Memory B cell (primary cell): Measurements from ENCODE around the gene CDKN2B-AS1.
"Not testable (repeated sequence)": the region's sequence is repeated elsewhere in the genome, so short reads cannot be mapped to it uniquely, and the experiment has no call there.

Source experiments
- ATAC-seq: fragments of 150-1000 bp; cut with Tn5 transposase; 2 replicates; pipeline ENCODE4 v1.10.0; 2021; ENCODE audit warnings: low read depth, mild to moderate bottlenecking, moderate library complexity
- DNase-seq, 2 donors: peaks; one replicate each; pipeline ENCODE4 v3.0.0; 2022; ENCODE audit warnings: low spot score in 2 of 2
- H3K27ac Mint-ChIP-seq: one replicate; pipeline ENCODE4 v1.8.0; 2022; ENCODE audit warnings: mild to moderate bottlenecking, moderate library complexity, mixed read lengths
- H3K27me3 Mint-ChIP-seq: one replicate; pipeline ENCODE4 v1.8.0; 2022; ENCODE audit warnings: mixed read lengths
- H3K36me3 Mint-ChIP-seq: one replicate; pipeline ENCODE4 v1.8.0; 2022; ENCODE audit warnings: mild to moderate bottlenecking, mixed read lengths
- H3K4me1 Mint-ChIP-seq: one replicate; pipeline ENCODE4 v1.8.0; 2022; ENCODE audit warnings: mixed read lengths
- H3K4me3 Mint-ChIP-seq: one replicate; pipeline ENCODE4 v1.8.0; 2022; ENCODE audit warnings: mild to moderate bottlenecking, moderate library complexity, mixed read lengths
- H3K9me3 Mint-ChIP-seq: one replicate; pipeline ENCODE4 v1.8.0; 2022; ENCODE audit warnings: mixed read lengths

CDKN2B-AS1 gene

GRCh38 chr9:21994556-21995005 is at the start of gene CDKN2B-AS1:
Gene CDKN2B-AS1, plus strand, starts transcription at chr9:21994791.
- no peaks in the 10 kb centered on the region for H3K9me3 Mint-ChIP-seq
- peaks cover 2% of the 10 kb centered on the region for H3K27me3 Mint-ChIP-seq
- peaks cover 16% of the 10 kb centered on the region for H3K4me1 Mint-ChIP-seq
- H3K27ac Mint-ChIP-seq: peak within 1 kb of the TSS; percentile 95
- DNase-seq: peak; percentile 45 to 53
- peak; percentile 24 for ATAC-seq
- H3K36me3 Mint-ChIP-seq: peaks cover 2% of the 10 kb centered on the region
- peak within 1 kb of the TSS; percentile 96 for H3K4me3 Mint-ChIP-seq

GRCh38 chr9:21945606-21946005 is 49.0 kb upstream of the CDKN2B-AS1 start:
- DNase-seq (no peak), ATAC-seq (no peak)
- no peaks in the 10 kb centered on the region for H3K4me1 Mint-ChIP-seq
- H3K27me3 Mint-ChIP-seq: peaks cover 16% of the 10 kb centered on the region
- H3K27ac Mint-ChIP-seq: no peak overlapping the region
- no peak overlapping the region for H3K4me3 Mint-ChIP-seq
- H3K9me3 Mint-ChIP-seq: peaks cover 1% of the 10 kb centered on the region
- peaks cover 1% of the 10 kb centered on the region for H3K36me3 Mint-ChIP-seq

- H3K27ac Mint-ChIP-seq: no peak overlapping the region
- ATAC-seq: no peak
- H3K4me3 Mint-ChIP-seq: no peak overlapping the region
- no peaks in the 10 kb centered on the region for H3K36me3 Mint-ChIP-seq
- H3K4me1 Mint-ChIP-seq: no peaks in the 10 kb centered on the region
- peaks cover 25% of the 10 kb centered on the region for H3K27me3 Mint-ChIP-seq
- DNase-seq: no peak
- peaks cover 3% of the 10 kb centered on the region for H3K9me3 Mint-ChIP-seq
Measured at GRCh38 chr9:21958833-21959232, 35.8 kb upstream of the CDKN2B-AS1 start.

- not testable (repeated sequence) for H3K27ac Mint-ChIP-seq, H3K9me3 Mint-ChIP-seq, H3K36me3 Mint-ChIP-seq, DNase-seq, H3K4me3 Mint-ChIP-seq, ATAC-seq, H3K4me1 Mint-ChIP-seq
- H3K27me3 Mint-ChIP-seq: peaks cover 26% of the 10 kb centered on the region
Measured at GRCh38 chr9:21959268-21959667, 35.3 kb upstream of the CDKN2B-AS1 start.

- peaks cover 36% of the 10 kb centered on the region for H3K27me3 Mint-ChIP-seq
- no peak for ATAC-seq
Measured at GRCh38 chr9:21961569-21961968, 33.0 kb upstream of the CDKN2B-AS1 start.

GRCh38 chr9:21964925-21965385 is 29.6 kb upstream of the CDKN2B-AS1 start:
- DNase-seq (peak in 1 of 2 donors; percentile 48), ATAC-seq (peak; percentile 79)
- Mint-ChIP-seq H3K27me3 (peaks cover 47% of the 10 kb centered on the region), H3K36me3 (peaks cover 7% of the 10 kb centered on the region), H3K27ac (peak overlapping the region; percentile 53), H3K4me3 (peak overlapping the region; percentile 75), H3K9me3 (peaks cover 6% of the 10 kb centered on the region), H3K4me1 (peaks cover 11% of the 10 kb centered on the region)

More at GRCh38 chr9:21961569-21961968, 33.0 kb upstream of the CDKN2B-AS1 start:
- H3K9me3 Mint-ChIP-seq: peaks cover 3% of the 10 kb centered on the region
- no peak for DNase-seq
- H3K27ac Mint-ChIP-seq: no peak overlapping the region
- no peak overlapping the region for H3K4me3 Mint-ChIP-seq
- peaks cover 5% of the 10 kb centered on the region for H3K4me1 Mint-ChIP-seq
- no peaks in the 10 kb centered on the region for H3K36me3 Mint-ChIP-seq

- H3K4me3 Mint-ChIP-seq: peak overlapping the region; percentile 75
- H3K4me1 Mint-ChIP-seq: peaks cover 13% of the 10 kb centered on the region
- ATAC-seq: peak; percentile 62
- peak overlapping the region; percentile 53 for H3K27ac Mint-ChIP-seq
- DNase-seq: peak in 1 of 2 donors; percentile 51
- peaks cover 8% of the 10 kb centered on the region for H3K36me3 Mint-ChIP-seq
- H3K9me3 Mint-ChIP-seq: peaks cover 6% of the 10 kb centered on the region
- H3K27me3 Mint-ChIP-seq: peaks cover 48% of the 10 kb centered on the region
Measured at GRCh38 chr9:21965401-21965951, 29.1 kb upstream of the CDKN2B-AS1 start.

GRCh38 chr9:21966140-21966851 is 28.3 kb upstream of the CDKN2B-AS1 start:
- Mint-ChIP-seq H3K4me1 (peaks cover 13% of the 10 kb centered on the region), H3K27ac (peak overlapping the region; percentile 53), H3K9me3 (peaks cover 7% of the 10 kb centered on the region), H3K36me3 (peaks cover 9% of the 10 kb centered on the region), H3K4me3 (no peak overlapping the region), H3K27me3 (peaks cover 49% of the 10 kb centered on the region)
- DNase-seq (no peak), ATAC-seq (no peak)

- Mint-ChIP-seq H3K27me3 (peaks cover 47% of the 10 kb centered on the region), H3K36me3 (peaks cover 10% of the 10 kb centered on the region), H3K4me1 (peaks cover 13% of the 10 kb centered on the region), H3K27ac (peak overlapping the region; percentile 55), H3K9me3 (peaks cover 7% of the 10 kb centered on the region), H3K4me3 (no peak overlapping the region)
- peak in 1 of 2 donors; percentile 16 for DNase-seq
- no peak for ATAC-seq
Measured at GRCh38 chr9:21967169-21967568, 27.4 kb upstream of the CDKN2B-AS1 start.

- Mint-ChIP-seq H3K27me3 (peaks cover 47% of the 10 kb centered on the region), H3K36me3 (peaks cover 10% of the 10 kb centered on the region), H3K4me3 (no peak overlapping the region), H3K4me1 (peaks cover 13% of the 10 kb centered on the region), H3K27ac (peak overlapping the region; percentile 55), H3K9me3 (peaks cover 7% of the 10 kb centered on the region)
- ATAC-seq (no peak), DNase-seq (no peak)
Measured at GRCh38 chr9:21967702-21968101, 26.9 kb upstream of the CDKN2B-AS1 start.

- peak in 1 of 2 donors; percentile 20 for DNase-seq
- Mint-ChIP-seq H3K36me3 (peaks cover 10% of the 10 kb centered on the region), H3K27ac (peak overlapping the region; percentile 55), H3K27me3 (peaks cover 41% of the 10 kb centered on the region), H3K9me3 (peaks cover 9% of the 10 kb centered on the region), H3K4me1 (peaks cover 13% of the 10 kb centered on the region), H3K4me3 (no peak overlapping the region)
- ATAC-seq: no peak
Measured at GRCh38 chr9:21968331-21969010, 26.1 kb upstream of the CDKN2B-AS1 start.

GRCh38 chr9:21969011-21969940 is 25.3 kb upstream of the CDKN2B-AS1 start:
- Mint-ChIP-seq H3K27ac (peak overlapping the region; percentile 49), H3K9me3 (peaks cover 8% of the 10 kb centered on the region), H3K4me1 (peaks cover 15% of the 10 kb centered on the region), H3K27me3 (peaks cover 38% of the 10 kb centered on the region), H3K4me3 (no peak overlapping the region), H3K36me3 (peaks cover 10% of the 10 kb centered on the region)
- DNase-seq (no peak), ATAC-seq (no peak)
